GM19463 (cell line): Measurements from ENCODE around the gene TRIAP1.

Experiments
- ATAC-seq: cut with Tn5 transposase; IDR thresholded peaks from one replicate; pipeline ENCODE4 v1.9.1; 2021; ENCODE audit warnings: mild to moderate bottlenecking, moderate library complexity; ENCODE audit not compliant: unreplicated experiment

Gene TRIAP1

GRCh38 chr12:120432772-120433525, 13.2 kb downstream of the TRIAP1 start:
- ATAC-seq = no peak

GRCh38 chr12:120429368-120429767, 16.8 kb downstream of the TRIAP1 start:
- no peak for ATAC-seq

DNA sequence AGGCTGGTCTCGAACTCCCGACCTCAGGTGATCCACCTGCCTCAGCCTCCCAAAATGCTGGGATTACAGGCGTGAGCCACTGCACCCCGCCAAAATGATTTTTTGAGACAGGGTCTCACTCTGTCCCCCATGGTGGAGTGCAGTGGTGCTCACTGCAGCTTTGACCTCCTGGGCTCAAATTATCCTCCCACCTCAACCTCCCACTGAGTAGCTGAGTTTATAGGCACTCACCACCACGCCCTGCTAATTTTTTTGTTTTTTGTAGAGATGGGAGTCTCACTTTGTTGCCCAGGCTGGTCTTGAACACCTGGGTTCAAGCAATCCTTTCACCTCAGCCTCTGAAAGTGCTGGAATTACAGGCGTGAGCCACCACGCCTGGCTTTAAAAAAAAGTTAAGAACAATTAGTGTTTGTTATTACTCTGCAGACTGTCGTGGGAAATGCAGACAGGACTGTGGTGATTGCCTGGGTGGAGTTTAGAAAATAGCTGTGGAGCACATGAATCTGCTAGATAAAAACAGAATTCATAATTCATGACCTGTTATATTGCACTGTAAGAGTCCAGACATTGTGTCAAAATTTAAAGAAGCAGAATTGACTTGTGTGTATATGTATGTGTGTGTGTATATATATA, 17.5 kb downstream of the TRIAP1 start:
- ATAC-seq = no peak

GRCh38 chr12:120425797-120426196, 20.4 kb downstream of the TRIAP1 start:
- no peak for ATAC-seq

GRCh38 chr12:120422892-120423456, 23.2 kb downstream of the TRIAP1 start:
- no peak for ATAC-seq

DNA sequence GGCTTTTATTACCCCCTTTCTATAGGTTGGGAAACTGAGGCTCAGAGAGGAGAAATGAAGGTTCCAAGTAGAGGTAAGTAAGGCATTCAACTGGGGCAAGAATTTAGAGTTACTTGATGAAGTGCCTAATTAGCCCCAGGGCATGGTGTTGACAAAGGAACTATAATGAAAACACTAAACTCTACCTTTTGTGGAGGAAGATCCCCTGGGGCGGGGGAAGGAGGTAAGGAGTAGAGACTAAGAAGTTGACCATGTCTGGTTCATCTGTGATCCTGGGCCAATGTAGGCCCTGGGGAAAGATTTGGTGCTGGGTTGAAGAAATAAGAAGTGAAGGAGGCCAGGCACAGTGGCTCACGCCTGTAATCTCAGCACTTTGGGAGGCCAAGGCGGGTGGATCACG, 24.5 kb downstream of the TRIAP1 start:
- no peak for ATAC-seq

- no peak for ATAC-seq
These were observed 28.1 kb downstream of the TRIAP1 start for GRCh38 chr12:120417917-120418580.

DNA sequence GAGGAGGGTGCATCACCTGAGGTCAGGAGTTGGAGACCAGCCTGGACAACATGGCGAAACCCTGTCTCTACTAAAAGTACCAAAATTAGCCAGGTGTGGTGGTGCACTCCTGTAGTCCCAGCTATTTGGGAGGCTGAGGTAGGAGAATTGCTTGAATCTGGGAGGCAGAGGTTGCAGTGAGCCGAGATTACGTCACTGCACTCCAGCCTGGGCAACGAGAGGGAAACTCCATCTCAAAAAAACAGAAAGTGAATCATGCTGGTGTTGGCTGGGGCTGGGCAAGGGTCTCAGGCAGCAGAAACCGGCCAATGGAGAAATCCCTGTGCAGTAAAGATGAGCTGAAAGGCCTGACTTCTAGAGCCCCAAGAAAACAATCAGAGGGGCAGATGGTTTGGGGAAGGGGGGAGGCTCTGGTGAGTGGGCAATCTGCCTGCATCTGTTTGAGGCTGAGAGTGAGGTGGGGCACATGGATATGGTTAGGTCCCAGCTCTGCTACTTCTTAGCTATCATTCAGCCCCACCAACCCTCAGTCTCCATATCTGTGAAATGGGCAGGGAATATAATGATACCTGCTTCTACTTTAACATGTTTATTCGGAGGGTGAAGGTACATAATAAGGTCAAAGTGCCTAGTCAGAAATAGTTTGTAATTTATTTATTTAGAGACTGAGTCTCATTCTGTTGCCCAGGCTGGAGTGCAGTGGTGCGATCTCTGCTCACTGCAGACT, 29.5 kb downstream of the TRIAP1 start:
- ATAC-seq = no peak

GRCh38 chr12:120413901-120414695, 32.1 kb downstream of the TRIAP1 start:
- no peak for ATAC-seq

- ATAC-seq = no peak
These were observed 33.8 kb downstream of the TRIAP1 start for GRCh38 chr12:120412421-120412820.

DNA sequence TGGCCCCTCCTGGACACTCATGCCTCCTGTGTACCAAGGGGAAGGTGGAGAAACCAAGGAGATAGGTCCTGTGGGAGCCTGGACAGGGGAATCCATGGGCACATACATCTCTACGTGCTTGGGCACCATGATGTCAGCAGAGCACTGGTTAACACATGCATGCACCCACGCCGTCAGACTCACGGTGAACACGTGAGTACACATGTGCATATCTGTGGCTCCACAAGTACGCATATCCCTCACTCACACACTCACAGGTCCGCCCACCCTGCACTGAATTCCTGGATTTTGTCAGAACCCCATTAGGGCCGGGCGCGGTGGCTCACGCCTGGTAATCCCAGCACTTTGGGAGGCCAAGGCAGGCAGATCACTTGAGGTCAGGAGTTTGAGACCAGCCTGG, 37.4 kb downstream of the TRIAP1 start:
- ATAC-seq = no peak

DNA sequence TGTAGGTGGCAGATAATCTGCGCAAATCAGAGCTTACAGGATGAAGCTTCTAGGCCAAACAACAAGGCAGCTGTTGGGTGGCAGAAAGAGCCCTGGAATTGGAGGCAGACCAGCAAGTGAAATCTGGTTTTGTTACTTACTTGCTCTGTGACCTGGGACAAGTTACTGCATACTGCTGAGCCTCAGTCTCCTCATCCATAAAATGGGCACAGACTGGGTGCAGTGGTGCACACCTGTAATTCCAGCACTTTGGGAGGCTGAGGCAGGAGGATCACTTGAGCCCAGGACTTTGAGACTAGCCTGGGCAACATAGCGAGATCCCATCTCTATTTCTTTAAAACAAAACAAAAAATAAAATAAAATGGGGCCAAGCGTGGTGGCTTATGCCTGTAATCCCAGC, 39.6 kb downstream of the TRIAP1 start:
- ATAC-seq = no peak

DNA sequence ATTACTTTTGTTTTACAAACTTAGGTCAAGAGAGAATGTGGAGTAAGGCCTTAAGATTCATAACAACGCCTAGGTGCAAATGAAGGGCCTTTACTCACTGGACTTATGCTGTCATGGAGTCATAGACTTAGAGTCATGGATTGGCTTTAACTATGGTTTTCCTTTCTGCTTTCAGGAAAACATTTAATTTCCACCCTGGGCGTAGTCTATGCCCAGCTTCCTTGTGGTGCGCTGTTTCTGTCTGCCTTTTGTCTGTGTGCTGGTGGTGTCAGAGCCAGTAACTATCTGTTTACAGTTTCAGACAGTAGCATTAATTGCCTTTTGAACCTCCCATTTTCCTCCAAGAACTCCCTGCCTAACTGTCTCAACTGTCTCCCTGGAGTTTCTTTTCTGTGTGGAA, 40.1 kb downstream of the TRIAP1 start:
- no peak for ATAC-seq

DNA sequence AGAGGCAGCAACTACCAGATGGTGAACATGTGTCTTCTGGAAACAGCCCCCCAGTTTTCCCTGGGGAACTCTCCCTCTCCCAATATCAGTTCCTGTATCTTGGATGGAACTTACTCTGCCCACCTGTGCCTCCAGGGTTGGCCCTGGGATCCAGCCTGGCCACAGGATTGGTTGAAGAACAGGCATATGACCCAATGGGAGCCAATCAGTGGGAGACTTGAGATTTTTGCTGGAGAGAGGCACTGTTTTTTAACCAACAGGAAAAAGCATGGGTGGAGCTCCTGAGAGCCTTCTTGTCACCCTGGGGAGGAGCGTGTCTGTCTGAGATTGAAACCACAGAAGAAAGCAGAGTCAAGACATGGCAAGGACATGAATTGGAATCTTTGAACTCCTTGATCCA, 41.9 kb downstream of the TRIAP1 start:
- ATAC-seq = no peak

DNA sequence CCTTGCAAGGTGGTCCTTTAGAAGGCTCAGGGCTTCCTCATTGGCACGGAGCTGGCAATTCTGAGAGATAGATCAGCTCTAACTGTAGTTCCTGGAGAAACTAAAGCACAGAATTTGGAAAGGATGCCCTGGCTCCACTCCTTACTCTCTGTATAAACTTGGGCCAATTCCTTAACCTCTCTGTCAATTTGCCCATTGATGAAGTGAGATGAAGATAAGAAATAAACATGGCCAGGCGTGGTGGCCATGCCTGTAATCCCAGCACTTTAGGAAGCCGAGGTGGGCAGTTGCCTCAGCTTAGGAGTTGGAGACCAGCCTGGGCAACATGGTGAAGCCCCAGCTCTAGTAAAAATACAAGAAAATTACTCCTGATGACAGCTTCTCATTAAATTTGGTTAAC, 42.3 kb downstream of the TRIAP1 start:
- no peak for ATAC-seq

- ATAC-seq = no peak
These were observed 44.0 kb downstream of the TRIAP1 start for GRCh38 chr12:120402217-120402616.

GRCh38 chr12:120399531-120399930, 46.7 kb downstream of the TRIAP1 start:
- no peak for ATAC-seq

GRCh38 chr12:120397824-120398540, 48.2 kb downstream of the TRIAP1 start:
- ATAC-seq = no peak

DNA sequence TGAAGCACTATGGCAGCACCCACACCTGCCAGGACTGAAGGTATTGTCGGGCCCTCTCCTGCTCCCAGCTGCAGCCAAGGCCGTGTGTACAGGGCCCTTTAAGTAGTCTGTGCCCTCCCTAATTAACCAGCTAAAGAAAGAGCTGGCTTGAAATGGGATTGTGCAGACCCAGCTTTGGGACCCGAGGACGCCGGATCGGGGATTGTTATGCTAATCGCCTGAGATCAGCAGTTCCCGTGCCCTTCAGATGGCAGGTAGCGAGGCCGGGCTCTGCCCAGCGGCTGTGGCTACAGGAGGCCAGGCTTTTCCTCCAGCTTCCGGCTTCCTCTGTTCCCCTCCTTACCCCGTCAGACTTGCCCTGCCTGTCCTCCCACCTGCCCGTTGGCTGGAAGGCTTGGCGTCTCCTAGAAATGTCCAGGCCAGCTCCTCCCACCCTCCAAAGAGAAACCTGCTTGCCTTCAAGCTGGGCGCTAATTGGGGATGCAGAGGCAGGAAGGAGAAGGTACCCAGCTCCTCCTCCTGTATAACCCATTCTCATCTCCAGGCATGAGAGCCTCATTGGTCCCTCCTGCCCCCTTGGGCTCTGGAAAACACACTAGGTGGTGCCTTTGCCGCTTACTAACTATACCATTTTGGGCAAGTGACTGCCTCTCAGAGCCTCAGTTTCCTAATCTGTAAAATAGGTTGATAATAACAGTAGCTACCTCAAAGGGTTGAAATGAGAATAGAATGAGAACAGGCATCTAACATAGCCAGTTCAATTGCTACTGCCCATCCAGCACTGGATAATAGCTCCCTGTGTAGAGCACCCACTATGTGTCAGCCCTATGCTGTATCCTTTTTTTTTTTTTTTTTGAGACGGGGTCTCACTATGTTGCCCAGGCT, 51.5 kb downstream of the TRIAP1 start:
- ATAC-seq = no peak
